GM12892 (cell line): ENCODE results near the gene DOK1.

Source experiments
- POLR2A ChIP-seq: IDR thresholded peaks from 2 replicates; pipeline ENCODE4 v1.6.1; 2011; ENCODE audit warnings: low read depth, low read length, control low read depth
- POLR2AphosphoS5 ChIP-seq: IDR thresholded peaks from 2 replicates; pipeline ENCODE4 v1.6.1; 2011; ENCODE audit warnings: low read depth, low read length, control low read depth
- TAF1 ChIP-seq: IDR thresholded peaks from 2 replicates; pipeline ENCODE4 v1.6.1; 2011; ENCODE audit warnings: low read depth, mild to moderate bottlenecking, control low read depth, low read length, borderline replicate concordance

DNA sequence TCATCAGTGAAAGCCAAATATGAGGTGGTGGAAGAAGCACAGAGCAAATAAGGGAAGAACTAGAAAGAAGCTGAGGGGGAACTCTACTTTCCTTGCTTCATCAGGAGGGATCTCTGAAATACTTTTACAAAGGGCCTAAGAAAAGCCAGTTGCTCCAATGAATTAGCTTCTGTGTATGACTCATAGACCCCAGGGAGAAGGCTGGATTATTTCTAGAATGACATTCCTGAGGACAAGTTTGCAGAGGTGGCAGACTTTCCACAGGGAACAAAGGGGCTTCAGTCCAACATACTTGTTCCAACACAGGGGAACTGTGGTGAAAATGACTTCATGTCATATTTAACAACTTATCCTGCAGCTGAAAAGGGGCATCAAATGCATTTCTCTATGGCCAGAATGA, 29.0 kb downstream of the DOK1 start:
- TF ChIP-seq POLR2AphosphoS5 (no peak), POLR2A (no peak), TAF1 (no peak)
